H1 (cell line): ENCODE data around the gene EPHA5.

ENCODE experiments used
- EGR1 ChIP-seq: IDR thresholded peaks from 2 replicates; pipeline ENCODE4 v1.6.1; 2011; ENCODE audit warnings: low read depth, low read length, borderline replicate concordance
- POLR2A ChIP-seq, 2 experiments: IDR thresholded peaks; 1 replicate in 1 of 2; 2 replicates in 1 of 2; pipeline ENCODE4 v1.6.1; 2011; ENCODE audit warnings: low read depth in 2 of 2, low read length in 2 of 2, mild to moderate bottlenecking in 2 of 2; ENCODE audit errors: control extremely low read depth in 1 of 2
- SP2 ChIP-seq: IDR thresholded peaks from 2 replicates; pipeline ENCODE4 v1.6.1; 2012; ENCODE audit warnings: mild to moderate bottlenecking, low read length, inconsistent platforms
- TF ChIP-seq, protein P1 (sequence below), 3 experiments: IDR thresholded peaks; 1 replicate in 2 of 3; 2 replicates in 1 of 3; pipeline versions ENCODE4 v1.5.1 to v1.6.1; 2011; ENCODE audit warnings: low read length in 3 of 3, mild to moderate bottlenecking in 3 of 3, inconsistent platforms in 2 of 3, low read depth in 1 of 3, moderate library complexity in 1 of 3; ENCODE audit not compliant: insufficient read depth in 1 of 3; ENCODE audit errors: control extremely low read depth in 1 of 3
- TF ChIP-seq, protein P2 (sequence below): IDR thresholded peaks from 2 replicates; pipeline ENCODE4 v1.6.1; 2012; ENCODE audit warnings: inconsistent platforms

DNA sequence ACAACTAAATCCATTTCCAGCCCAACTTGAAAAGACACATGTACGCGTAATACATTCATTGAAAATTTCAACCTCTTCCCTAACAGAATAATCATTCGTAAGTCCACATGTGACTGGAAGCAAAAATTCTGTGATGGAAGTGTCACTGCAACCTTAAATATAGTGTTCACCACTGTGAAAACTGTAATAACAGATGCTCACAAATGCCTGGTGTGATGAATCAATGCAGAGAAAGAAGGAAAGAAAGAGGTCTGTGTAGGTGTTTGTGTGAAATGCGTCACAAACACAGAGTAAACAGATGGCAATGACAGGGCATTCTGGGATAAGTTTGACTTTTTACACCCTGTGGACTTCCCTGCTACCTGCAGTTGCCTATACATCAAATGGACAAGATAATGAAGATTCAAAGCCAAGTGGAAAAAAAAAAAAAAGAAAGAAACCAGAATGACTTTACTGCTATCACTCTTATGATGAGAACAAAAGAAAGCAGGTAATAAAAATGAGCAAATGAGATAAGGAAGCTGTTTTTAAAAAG lies 123.3 kb downstream of the EPHA5 start:
- no peak for TF ChIP-seq EGR1
- TF ChIP-seq, protein P1, sequence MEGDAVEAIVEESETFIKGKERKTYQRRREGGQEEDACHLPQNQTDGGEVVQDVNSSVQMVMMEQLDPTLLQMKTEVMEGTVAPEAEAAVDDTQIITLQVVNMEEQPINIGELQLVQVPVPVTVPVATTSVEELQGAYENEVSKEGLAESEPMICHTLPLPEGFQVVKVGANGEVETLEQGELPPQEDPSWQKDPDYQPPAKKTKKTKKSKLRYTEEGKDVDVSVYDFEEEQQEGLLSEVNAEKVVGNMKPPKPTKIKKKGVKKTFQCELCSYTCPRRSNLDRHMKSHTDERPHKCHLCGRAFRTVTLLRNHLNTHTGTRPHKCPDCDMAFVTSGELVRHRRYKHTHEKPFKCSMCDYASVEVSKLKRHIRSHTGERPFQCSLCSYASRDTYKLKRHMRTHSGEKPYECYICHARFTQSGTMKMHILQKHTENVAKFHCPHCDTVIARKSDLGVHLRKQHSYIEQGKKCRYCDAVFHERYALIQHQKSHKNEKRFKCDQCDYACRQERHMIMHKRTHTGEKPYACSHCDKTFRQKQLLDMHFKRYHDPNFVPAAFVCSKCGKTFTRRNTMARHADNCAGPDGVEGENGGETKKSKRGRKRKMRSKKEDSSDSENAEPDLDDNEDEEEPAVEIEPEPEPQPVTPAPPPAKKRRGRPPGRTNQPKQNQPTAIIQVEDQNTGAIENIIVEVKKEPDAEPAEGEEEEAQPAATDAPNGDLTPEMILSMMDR (IDR thresholded peaks at IDR 0.05; ENCODE audit: control extremely low read depth in 1 of 3, insufficient read depth in 1 of 3, low read depth in 1 of 3, low read length in 3 of 3), result no peak
- no peak for TF ChIP-seq SP2
- TF ChIP-seq POLR2A (IDR thresholded peaks at IDR 0.05; ENCODE audit: control extremely low read depth in 1 of 2, low read depth in 2 of 2, low read length in 2 of 2), result no peak
- TF ChIP-seq, protein P2, sequence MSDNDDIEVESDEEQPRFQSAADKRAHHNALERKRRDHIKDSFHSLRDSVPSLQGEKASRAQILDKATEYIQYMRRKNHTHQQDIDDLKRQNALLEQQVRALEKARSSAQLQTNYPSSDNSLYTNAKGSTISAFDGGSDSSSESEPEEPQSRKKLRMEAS, result no peak
